HepG2 (cell line): ENCODE data around the gene DDX1. TPM values are rescaled to one million over a fixed set of nuclear protein-coding genes. Genes with fewer than 3 reads are reported as not detected.
A peak's percentile ranks its signal among the peaks of the same experiment; 100 is the strongest.

ENCODE experiments used
- AHR ChIP-seq: IDR thresholded peaks from 2 replicates; pipeline ENCODE4 v1.6.1; 2018; ENCODE audit warnings: missing genetic modification reagents, missing compliant biosample characterization
- FOXK1 ChIP-seq: sonication (generic); formaldehyde crosslinking; IDR thresholded peaks from 2 replicates; pipeline ENCODE4 v1.4.0; 2020; ENCODE audit warnings: low read depth, missing genetic modification reagents, borderline replicate concordance
- FOXK2 ChIP-seq: fragments of 450-650 bp; IDR thresholded peaks from 2 replicates; pipeline ENCODE4 v1.6.1; 2016
- FOXO1 ChIP-seq: sonication (generic); formaldehyde crosslinking; IDR thresholded peaks from 2 replicates; pipeline ENCODE4 v1.4.0; 2020; ENCODE audit warnings: missing genetic modification reagents
- GLMP ChIP-seq: sonication (generic); formaldehyde crosslinking; IDR thresholded peaks from 2 replicates; pipeline ENCODE4 v1.9.0; 2021; ENCODE audit warnings: missing genetic modification reagents, mild to moderate bottlenecking, borderline replicate concordance
- HDAC6 ChIP-seq: fragments of 200-600 bp; sonication (generic); IDR thresholded peaks from 2 replicates; pipeline ENCODE4 v1.7.0; 2017; ENCODE audit warnings: mild to moderate bottlenecking, antibody characterized with exemption, low read length, low read depth
- HNRNPH1 ChIP-seq: fragments of 200-400 bp; formaldehyde crosslinking; optimal IDR thresholded peaks from 2 replicates; pipeline ENCODE3; 2017; ENCODE audit warnings: mild to moderate bottlenecking, low read depth, low read length
- KLF12 ChIP-seq: sonication (generic); formaldehyde crosslinking; IDR thresholded peaks from 2 replicates; pipeline ENCODE4 v1.4.0; 2020; ENCODE audit warnings: missing genetic modification reagents, borderline replicate concordance
- MAF1 ChIP-seq: sonication (generic); formaldehyde crosslinking; IDR thresholded peaks from 2 replicates; pipeline ENCODE4 v1.5.0; 2020; ENCODE audit warnings: missing genetic modification reagents, borderline replicate concordance
- MYNN ChIP-seq: sonication (generic); formaldehyde crosslinking; IDR thresholded peaks from 2 replicates; pipeline ENCODE4 v1.4.0; 2020; ENCODE audit warnings: mild to moderate bottlenecking, low read depth, missing genetic modification reagents
- NFIB ChIP-seq: sonication (generic); formaldehyde crosslinking; IDR thresholded peaks from 2 replicates; pipeline ENCODE4 v1.9.0; 2021; ENCODE audit warnings: missing genetic modification reagents, mild to moderate bottlenecking, borderline replicate concordance
- PITX1 ChIP-seq: sonication (generic); formaldehyde crosslinking; IDR thresholded peaks from 2 replicates; pipeline ENCODE4 v1.5.1; 2020; ENCODE audit warnings: mild to moderate bottlenecking, missing genetic modification reagents
- SIN3A ChIP-seq: IDR thresholded peaks from 2 replicates; pipeline ENCODE4 v1.6.1; 2011; ENCODE audit warnings: low read depth, mild to moderate bottlenecking, control low read depth, low read length, borderline replicate concordance
- SMAD3 ChIP-seq: sonication (generic); formaldehyde crosslinking; IDR thresholded peaks from 2 replicates; pipeline ENCODE4 v1.4.0; 2020; ENCODE audit warnings: missing genetic modification reagents
- SMARCC2 ChIP-seq: fragments of 450-650 bp; IDR thresholded peaks from 2 replicates; pipeline ENCODE4 v1.6.1; 2017; ENCODE audit warnings: antibody characterized with exemption, mild to moderate bottlenecking
- SP140L ChIP-seq: sonication (generic); formaldehyde crosslinking; IDR thresholded peaks from 2 replicates; pipeline ENCODE4 v1.4.0; 2020; ENCODE audit warnings: missing genetic modification reagents, borderline replicate concordance
- TIGD3 ChIP-seq: sonication (generic); formaldehyde crosslinking; IDR thresholded peaks from 2 replicates; pipeline ENCODE4 v1.5.1; 2020; ENCODE audit warnings: mild to moderate bottlenecking, missing genetic modification reagents, borderline replicate concordance
- TOE1 ChIP-seq: sonication (generic); formaldehyde crosslinking; IDR thresholded peaks from 2 replicates; pipeline ENCODE4 v1.4.0; 2020; ENCODE audit warnings: mild to moderate bottlenecking, missing genetic modification reagents
- ZNF354B ChIP-seq: sonication (generic); formaldehyde crosslinking; IDR thresholded peaks from 2 replicates; pipeline ENCODE4 v1.8.0; 2022; ENCODE audit warnings: mild to moderate bottlenecking, missing genetic modification reagents
- ZNF430 ChIP-seq: sonication (generic); formaldehyde crosslinking; IDR thresholded peaks from 2 replicates; pipeline ENCODE4 v1.9.0; 2021; ENCODE audit warnings: mild to moderate bottlenecking, missing genetic modification reagents
- ZNF451 ChIP-seq: sonication (generic); formaldehyde crosslinking; IDR thresholded peaks from 2 replicates; pipeline ENCODE4 v1.5.0; 2020; ENCODE audit warnings: mild to moderate bottlenecking, missing genetic modification reagents
- ZNF549 ChIP-seq: sonication (generic); formaldehyde crosslinking; IDR thresholded peaks from 2 replicates; pipeline ENCODE4 v1.5.0; 2020; ENCODE audit warnings: missing genetic modification reagents
- ZNF570 ChIP-seq: sonication (generic); formaldehyde crosslinking; IDR thresholded peaks from 2 replicates; pipeline ENCODE4 v1.4.0; 2020; ENCODE audit warnings: mild to moderate bottlenecking, missing genetic modification reagents, borderline replicate concordance
- ZNF652 ChIP-seq: IDR thresholded peaks from 2 replicates; pipeline ENCODE4 v1.6.1; 2016; ENCODE audit warnings: low read depth, borderline replicate concordance
- ZSCAN31 ChIP-seq: sonication (generic); formaldehyde crosslinking; IDR thresholded peaks from 2 replicates; pipeline ENCODE4 v1.5.0; 2020; ENCODE audit warnings: low read depth, mild to moderate bottlenecking, missing genetic modification reagents
- ZZZ3 ChIP-seq: sonication (generic); formaldehyde crosslinking; IDR thresholded peaks from 2 replicates; pipeline ENCODE4 v1.4.0; 2020; ENCODE audit warnings: missing genetic modification reagents, mild to moderate bottlenecking, borderline replicate concordance
- polyA plus RNA-seq, 8 experiments: library from polyadenylated mRNA; depleted of rRNA in 3 of 8; stranded (reverse) in 7 of 8; unstranded in 1 of 8; fragments of >200 nt; fragmentation: Illumina TruSeq in 4 of 8; extraction: Trizol in 4 of 8; gene quantifications; 2 replicates each; pipeline versions ENCODE4 v1.2.1 to v1.2.3, GENCODE V29; 2011 to 2016; ENCODE audit warnings: low read depth in 4 of 8, missing spikeins in 1 of 8, mixed read lengths in 1 of 8; ENCODE audit not compliant: insufficient read depth in 1 of 8
- total RNA-seq, 5 experiments: library from RNA; depleted of rRNA; stranded (reverse); fragments of >200 nt; fragmentation: Illumina TruSeq; extraction: Trizol; gene quantifications; 2 replicates each; pipeline ENCODE4 v1.2.3, GENCODE V29; 2016; ENCODE audit warnings: low read depth in 1 of 5
- TF ChIP-seq, protein P1 (sequence below): sonication (generic); formaldehyde crosslinking; IDR thresholded peaks from 2 replicates; pipeline ENCODE4 v1.4.0; 2020; ENCODE audit warnings: mild to moderate bottlenecking, low read depth, missing genetic modification reagents
- TF ChIP-seq, protein P2 (sequence below): sonication (generic); formaldehyde crosslinking; conservative IDR thresholded peaks from 2 replicates; pipeline ENCODE4 v1.8.0; 2022; ENCODE audit warnings: low read depth, missing genetic modification reagents

DDX1 gene
- total and polyA plus RNA-seq, 2 of the 13 experiments (the other 11 are each of a cell fraction or from before 2014, with no cell fraction given) = 81.6 to 130 TPM

DNA sequence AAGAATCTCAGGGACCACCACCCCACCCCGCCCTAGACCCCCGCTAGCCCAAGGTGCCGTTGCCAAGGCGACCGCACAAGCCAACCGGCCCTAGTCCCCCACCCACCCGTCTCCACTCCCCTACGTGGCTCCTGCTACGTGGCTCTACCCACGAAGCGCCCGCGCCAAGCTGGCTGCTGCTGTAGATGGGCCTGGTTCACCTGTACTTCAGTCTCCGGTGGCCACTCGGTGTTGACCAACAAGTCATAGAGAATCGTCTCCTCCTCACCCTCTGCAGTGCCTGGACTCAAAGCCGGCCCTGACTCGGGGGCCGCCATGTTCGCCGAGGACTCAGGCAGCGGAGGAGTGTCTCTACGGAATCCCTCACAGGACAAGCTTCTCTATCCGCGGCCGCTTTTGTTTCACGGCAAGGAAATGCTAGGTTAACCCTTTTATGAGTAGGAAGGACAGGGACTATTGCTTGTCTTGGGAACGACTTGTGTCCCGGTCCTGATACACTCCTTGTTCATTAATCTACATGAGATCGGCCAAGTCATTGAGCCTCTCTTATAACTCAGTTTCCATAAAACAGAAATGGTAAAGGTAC is 30.6 kb upstream of the DDX1 start, which contains the start of gene NBAS (continued):
- peak; percentile 30; the same call in 1 of the 2 replicates for TF ChIP-seq MYNN
- peak; percentile 94 for TF ChIP-seq SP140L (CRISPR knock-in tag)
- TF ChIP-seq TIGD3 (CRISPR knock-in tag) = no peak
- TF ChIP-seq HDAC6 = no peak
- TF ChIP-seq NFIB (CRISPR knock-in tag) = no peak
- no peak for TF ChIP-seq ZNF354B
- no peak for TF ChIP-seq MAF1
- TF ChIP-seq, protein P1, sequence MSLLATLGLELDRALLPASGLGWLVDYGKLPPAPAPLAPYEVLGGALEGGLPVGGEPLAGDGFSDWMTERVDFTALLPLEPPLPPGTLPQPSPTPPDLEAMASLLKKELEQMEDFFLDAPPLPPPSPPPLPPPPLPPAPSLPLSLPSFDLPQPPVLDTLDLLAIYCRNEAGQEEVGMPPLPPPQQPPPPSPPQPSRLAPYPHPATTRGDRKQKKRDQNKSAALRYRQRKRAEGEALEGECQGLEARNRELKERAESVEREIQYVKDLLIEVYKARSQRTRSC = 0 out of 2 replicates have a peak, but pooled peaks have one; percentile 63
- peak; percentile 100 for TF ChIP-seq ZNF652 (CRISPR knock-in tag)
- no peak for TF ChIP-seq ZNF570 (CRISPR knock-in tag)
- no peak for TF ChIP-seq SMARCC2
- TF ChIP-seq GLMP = no peak
- TF ChIP-seq ZNF549 (CRISPR knock-in tag) = no peak
- no peak for TF ChIP-seq PITX1 (CRISPR knock-in tag)
- peak; percentile 89; the same call in 1 of the 2 replicates for TF ChIP-seq ZZZ3 (CRISPR knock-in tag)
- TF ChIP-seq, protein P2, sequence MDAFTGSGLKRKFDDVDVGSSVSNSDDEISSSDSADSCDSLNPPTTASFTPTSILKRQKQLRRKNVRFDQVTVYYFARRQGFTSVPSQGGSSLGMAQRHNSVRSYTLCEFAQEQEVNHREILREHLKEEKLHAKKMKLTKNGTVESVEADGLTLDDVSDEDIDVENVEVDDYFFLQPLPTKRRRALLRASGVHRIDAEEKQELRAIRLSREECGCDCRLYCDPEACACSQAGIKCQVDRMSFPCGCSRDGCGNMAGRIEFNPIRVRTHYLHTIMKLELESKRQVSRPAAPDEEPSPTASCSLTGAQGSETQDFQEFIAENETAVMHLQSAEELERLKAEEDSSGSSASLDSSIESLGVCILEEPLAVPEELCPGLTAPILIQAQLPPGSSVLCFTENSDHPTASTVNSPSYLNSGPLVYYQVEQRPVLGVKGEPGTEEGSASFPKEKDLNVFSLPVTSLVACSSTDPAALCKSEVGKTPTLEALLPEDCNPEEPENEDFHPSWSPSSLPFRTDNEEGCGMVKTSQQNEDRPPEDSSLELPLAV (CRISPR knock-in tag) = no peak
- TF ChIP-seq AHR (CRISPR knock-in tag) = no peak; the same call in 1 of the 2 replicates
- 0 out of 2 replicates have a peak, but pooled peaks have one; percentile 59 for TF ChIP-seq SMAD3 (CRISPR knock-in tag)
- TF ChIP-seq TOE1 (CRISPR knock-in tag) = no peak
- no peak for TF ChIP-seq HNRNPH1
- peak; percentile 95 for TF ChIP-seq SIN3A
- TF ChIP-seq ZSCAN31 (CRISPR knock-in tag) = no peak
- no peak for TF ChIP-seq FOXO1 (CRISPR knock-in tag)
- no peak for TF ChIP-seq ZNF451 (CRISPR knock-in tag)
- TF ChIP-seq FOXK1 (CRISPR knock-in tag) = peak; percentile 72; the same call in 1 of the 2 replicates
- no peak for TF ChIP-seq FOXK2
- 0 out of 2 replicates have a peak, but pooled peaks have one; percentile 27 for TF ChIP-seq ZNF430 (CRISPR knock-in tag)
- TF ChIP-seq KLF12 (CRISPR knock-in tag) = no peak
